ENCODE results near the gene DAAM2. TPM values are rescaled to one million over a fixed set of nuclear protein-coding genes. Genes with fewer than 3 reads are reported as not detected.

The DAAM2 gene
- total and polyA plus RNA-seq, 2 donors (not counting 1 experiment from before 2014, with no cell fraction given), result 41.5 to 48.2 TPM

- TF ChIP-seq EZH2 (IDR thresholded peaks at IDR 0.05; ENCODE audit: low read length, missing control alignments), result no peak
- TF ChIP-seq, protein P1, sequence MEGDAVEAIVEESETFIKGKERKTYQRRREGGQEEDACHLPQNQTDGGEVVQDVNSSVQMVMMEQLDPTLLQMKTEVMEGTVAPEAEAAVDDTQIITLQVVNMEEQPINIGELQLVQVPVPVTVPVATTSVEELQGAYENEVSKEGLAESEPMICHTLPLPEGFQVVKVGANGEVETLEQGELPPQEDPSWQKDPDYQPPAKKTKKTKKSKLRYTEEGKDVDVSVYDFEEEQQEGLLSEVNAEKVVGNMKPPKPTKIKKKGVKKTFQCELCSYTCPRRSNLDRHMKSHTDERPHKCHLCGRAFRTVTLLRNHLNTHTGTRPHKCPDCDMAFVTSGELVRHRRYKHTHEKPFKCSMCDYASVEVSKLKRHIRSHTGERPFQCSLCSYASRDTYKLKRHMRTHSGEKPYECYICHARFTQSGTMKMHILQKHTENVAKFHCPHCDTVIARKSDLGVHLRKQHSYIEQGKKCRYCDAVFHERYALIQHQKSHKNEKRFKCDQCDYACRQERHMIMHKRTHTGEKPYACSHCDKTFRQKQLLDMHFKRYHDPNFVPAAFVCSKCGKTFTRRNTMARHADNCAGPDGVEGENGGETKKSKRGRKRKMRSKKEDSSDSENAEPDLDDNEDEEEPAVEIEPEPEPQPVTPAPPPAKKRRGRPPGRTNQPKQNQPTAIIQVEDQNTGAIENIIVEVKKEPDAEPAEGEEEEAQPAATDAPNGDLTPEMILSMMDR (conservative IDR thresholded peaks at IDR 0.05 in 1 of 2, IDR thresholded peaks at IDR 0.05 in 1 of 2; ENCODE audit: low read depth in 1 of 2, low read length in 2 of 2), result no peak
- H3K9ac ChIP-seq (ENCODE audit: insufficient read depth, low read length), result no peak overlapping the region
- no peaks in the 10 kb centered on the region for H3K27me3 ChIP-seq (ENCODE audit: control insufficient read depth, insufficient read depth, low read length)
- H3K79me2 ChIP-seq (ENCODE audit: control insufficient read depth, insufficient read depth, low read length), result no peaks in the 10 kb centered on the region
- H4K20me1 ChIP-seq (ENCODE audit: control insufficient read depth, extremely low read depth, insufficient read depth, low read length), result no peaks in the 10 kb centered on the region
- no peaks in the 10 kb centered on the region for H3K36me3 ChIP-seq (ENCODE audit: control insufficient read depth, insufficient read depth, low read length)
- peak in 1 of 2 donors; percentile 64 for DNase-seq (ENCODE audit: low read depth in 2 of 2)
- H3K27ac ChIP-seq (ENCODE audit: insufficient read depth, low read length), result no peak overlapping the region
- H3K4me3 ChIP-seq (replicated peaks in 1 of 4; ENCODE audit: control extremely low read depth in 1 of 4, insufficient read depth in 1 of 4, low read depth in 3 of 4, low read length in 4 of 4), result no peak overlapping the region
- no peaks in the 10 kb centered on the region for H3K9me3 ChIP-seq (ENCODE audit: control insufficient read depth, insufficient read depth, low read depth, low read length)
- no peak overlapping the region for H2AFZ ChIP-seq (ENCODE audit: low read length)
- no peaks in the 10 kb centered on the region for H3K4me1 ChIP-seq (ENCODE audit: control insufficient read depth, extremely low read depth, insufficient read depth, low read length)
- H3K4me2 ChIP-seq (ENCODE audit: extremely low read depth, insufficient read depth, low read length), result no peak overlapping the region
Observed at GRCh38 chr6:39772559-39773273, 19.5 kb upstream of the DAAM2 start.

DNA sequence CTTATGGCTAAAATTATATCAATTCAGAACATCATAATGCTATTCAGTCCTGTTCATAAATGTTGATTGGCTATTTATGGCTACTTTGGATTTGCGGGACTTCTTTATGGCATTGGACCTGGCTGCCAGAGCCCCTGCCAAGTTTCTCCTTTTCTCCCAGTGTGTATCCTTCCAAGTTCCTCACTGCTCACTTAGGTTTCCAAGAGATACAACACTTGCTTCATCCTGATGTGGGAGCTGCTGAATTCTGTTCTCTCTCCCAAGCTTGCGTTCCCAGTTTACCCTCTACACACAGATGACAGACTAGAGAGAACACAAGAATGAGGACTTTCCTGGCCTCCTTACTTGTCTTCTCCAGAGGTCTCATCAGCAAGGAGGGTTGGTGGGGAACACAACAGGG lies 18.4 kb upstream of the DAAM2 start:
- H3K79me2 ChIP-seq (ENCODE audit: control insufficient read depth, insufficient read depth, low read length), result no peaks in the 10 kb centered on the region
- no peaks in the 10 kb centered on the region for H3K27me3 ChIP-seq (ENCODE audit: control insufficient read depth, insufficient read depth, low read length)
- H2AFZ ChIP-seq (ENCODE audit: low read length), result no peak overlapping the region
- H3K9ac ChIP-seq (ENCODE audit: insufficient read depth, low read length), result no peak overlapping the region
- no peaks in the 10 kb centered on the region for H4K20me1 ChIP-seq (ENCODE audit: control insufficient read depth, extremely low read depth, insufficient read depth, low read length)
- no peak overlapping the region for H3K4me2 ChIP-seq (ENCODE audit: extremely low read depth, insufficient read depth, low read length)
- H3K36me3 ChIP-seq (ENCODE audit: control insufficient read depth, insufficient read depth, low read length), result no peaks in the 10 kb centered on the region
- DNase-seq (ENCODE audit: low read depth in 2 of 2), result no peak
- H3K4me1 ChIP-seq (ENCODE audit: control insufficient read depth, extremely low read depth, insufficient read depth, low read length), result no peaks in the 10 kb centered on the region
- no peaks in the 10 kb centered on the region for H3K9me3 ChIP-seq (ENCODE audit: control insufficient read depth, insufficient read depth, low read depth, low read length)
- no peak for TF ChIP-seq EZH2 (IDR thresholded peaks at IDR 0.05; ENCODE audit: low read length, missing control alignments)
- TF ChIP-seq, protein P1 (conservative IDR thresholded peaks at IDR 0.05 in 1 of 2, IDR thresholded peaks at IDR 0.05 in 1 of 2; ENCODE audit: low read depth in 1 of 2, low read length in 2 of 2), result no peak
- H3K27ac ChIP-seq (ENCODE audit: insufficient read depth, low read length), result no peak overlapping the region
- no peak overlapping the region for H3K4me3 ChIP-seq (replicated peaks in 1 of 4; ENCODE audit: control extremely low read depth in 1 of 4, insufficient read depth in 1 of 4, low read depth in 3 of 4, low read length in 4 of 4)

DNA sequence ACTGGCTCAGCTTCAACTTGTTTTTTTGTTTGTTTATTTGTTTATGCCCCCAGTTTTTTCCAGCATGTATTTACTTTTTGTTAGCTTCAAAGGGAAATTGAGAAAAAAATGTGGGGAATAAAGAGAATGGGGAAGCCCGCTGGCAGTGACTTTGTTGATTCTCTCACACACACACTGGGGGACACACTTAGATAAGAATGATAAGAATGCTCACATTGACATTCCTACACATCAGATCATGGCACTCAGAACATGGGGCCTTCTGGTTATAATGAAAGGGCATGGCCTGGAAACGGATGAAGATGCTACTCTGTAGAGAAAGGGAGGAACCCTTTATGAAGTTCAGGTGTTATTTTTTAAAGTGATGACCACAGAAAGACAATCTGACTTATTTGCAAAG lies 15.6 kb upstream of the DAAM2 start:
- Histone ChIP-seq H3K36me3 (ENCODE audit: control insufficient read depth, insufficient read depth, low read length) (no peaks in the 10 kb centered on the region), H3K79me2 (ENCODE audit: control insufficient read depth, insufficient read depth, low read length) (no peaks in the 10 kb centered on the region), H3K27ac (ENCODE audit: insufficient read depth, low read length) (no peak overlapping the region), H3K27me3 (ENCODE audit: control insufficient read depth, insufficient read depth, low read length) (no peaks in the 10 kb centered on the region), H3K4me2 (ENCODE audit: extremely low read depth, insufficient read depth, low read length) (no peak overlapping the region), H3K9me3 (ENCODE audit: control insufficient read depth, insufficient read depth, low read depth, low read length) (no peaks in the 10 kb centered on the region), H2AFZ (ENCODE audit: low read length) (no peak overlapping the region), H4K20me1 (ENCODE audit: control insufficient read depth, extremely low read depth, insufficient read depth, low read length) (no peaks in the 10 kb centered on the region), H3K4me1 (ENCODE audit: control insufficient read depth, extremely low read depth, insufficient read depth, low read length) (no peaks in the 10 kb centered on the region), H3K9ac (ENCODE audit: insufficient read depth, low read length) (no peak overlapping the region), H3K4me3 (replicated peaks in 1 of 4; ENCODE audit: control extremely low read depth in 1 of 4, insufficient read depth in 1 of 4, low read depth in 3 of 4, low read length in 4 of 4) (no peak overlapping the region)
- DNase-seq (ENCODE audit: low read depth in 2 of 2), result no peak
- TF ChIP-seq EZH2 (IDR thresholded peaks at IDR 0.05; ENCODE audit: low read length, missing control alignments), result no peak
- TF ChIP-seq, protein P1 (conservative IDR thresholded peaks at IDR 0.05 in 1 of 2, IDR thresholded peaks at IDR 0.05 in 1 of 2; ENCODE audit: low read depth in 1 of 2, low read length in 2 of 2), result no peak
